HG03025 (cell line): Measurements from ENCODE around the gene RELL2.

Source experiments
- ATAC-seq: cut with Tn5 transposase; IDR thresholded peaks from one replicate; pipeline ENCODE4 v1.9.1; 2021; ENCODE audit warnings: mild to moderate bottlenecking, moderate library complexity; ENCODE audit not compliant: unreplicated experiment, low FRiP score

The RELL2 gene

DNA sequence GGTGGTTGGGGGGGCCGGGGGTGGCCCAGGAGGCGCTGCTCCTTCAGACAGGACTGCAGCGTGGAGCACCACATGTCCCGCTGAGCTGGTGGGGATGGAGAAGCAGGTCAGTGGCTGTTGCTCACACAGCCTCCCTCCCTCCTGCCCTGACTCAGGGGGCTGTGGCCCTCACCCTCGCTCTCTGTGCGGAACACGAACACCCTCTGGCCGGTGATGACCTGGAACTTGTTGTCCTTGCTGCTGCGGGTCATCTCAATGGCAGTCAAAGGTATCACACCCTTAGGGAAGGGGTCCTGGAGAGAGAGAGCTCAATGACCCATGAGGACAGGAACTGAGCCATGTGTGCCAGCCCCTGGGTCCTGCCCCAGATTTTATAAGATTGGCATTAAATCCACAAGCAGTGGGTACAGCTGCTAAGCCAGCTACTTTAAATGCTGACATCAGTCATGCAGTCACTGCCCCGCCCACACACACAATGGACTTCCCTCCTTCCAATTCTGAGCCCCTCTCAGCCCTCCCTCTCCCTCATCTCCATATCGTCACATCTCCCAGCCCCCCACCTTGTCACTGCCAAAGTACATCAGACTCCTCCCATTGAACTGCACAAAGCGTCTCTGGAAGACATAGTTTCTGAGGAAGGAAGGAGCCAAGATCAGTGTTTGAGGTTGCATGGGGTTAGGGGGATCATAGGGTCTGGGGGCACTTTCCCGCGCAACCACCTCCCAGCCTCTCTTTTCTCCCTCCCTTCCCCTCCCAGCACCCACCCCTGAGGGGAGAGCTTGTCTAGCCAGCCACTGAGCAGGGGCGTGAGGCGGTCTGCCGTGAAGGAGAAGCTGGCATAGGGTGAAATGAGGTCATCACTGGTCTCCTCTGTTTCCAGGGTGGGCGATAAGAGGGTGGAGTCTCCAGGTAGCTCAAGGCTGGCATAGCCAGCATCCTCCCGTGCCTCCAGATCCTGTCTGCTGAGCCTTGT, 36.3 kb downstream of the RELL2 start:
- ATAC-seq, result no peak

DNA sequence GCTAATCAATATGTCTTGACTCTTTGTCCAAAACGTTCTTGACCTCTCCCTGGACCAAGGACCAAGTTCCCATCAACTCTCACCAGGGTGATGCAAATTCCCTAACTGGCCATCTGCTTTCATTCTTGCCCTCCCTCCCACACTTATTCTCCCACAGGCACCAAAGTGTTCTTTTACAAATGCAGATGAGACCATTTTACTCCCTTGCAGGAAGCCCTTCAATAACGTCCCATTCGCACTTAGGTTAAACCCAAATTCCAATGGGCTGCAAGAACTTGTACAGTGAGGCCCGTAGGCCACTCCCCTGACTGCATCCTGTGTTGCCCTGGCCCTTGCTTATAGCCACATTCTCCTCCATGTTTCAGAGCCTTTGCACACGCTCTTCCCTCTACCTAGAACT, 38.0 kb downstream of the RELL2 start:
- no peak for ATAC-seq

DNA sequence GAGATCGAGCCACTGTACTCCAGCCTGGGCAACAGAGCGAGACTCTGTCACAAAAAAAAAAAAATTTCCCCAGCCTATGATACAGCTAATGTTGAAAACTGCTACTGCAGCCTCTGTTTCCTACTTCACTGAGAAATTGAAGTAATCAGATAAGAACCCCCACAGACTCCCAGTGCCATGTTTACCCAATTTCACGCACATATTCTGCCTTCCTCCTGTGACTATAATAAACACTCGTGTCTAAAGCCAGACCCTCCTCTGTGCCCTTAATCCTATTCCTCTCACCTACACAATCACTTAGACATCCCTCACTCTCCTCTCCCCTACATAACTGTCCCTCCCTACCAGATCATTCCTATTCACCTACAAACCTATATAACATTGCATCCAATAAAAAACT, 38.9 kb downstream of the RELL2 start:
- no peak for ATAC-seq

DNA sequence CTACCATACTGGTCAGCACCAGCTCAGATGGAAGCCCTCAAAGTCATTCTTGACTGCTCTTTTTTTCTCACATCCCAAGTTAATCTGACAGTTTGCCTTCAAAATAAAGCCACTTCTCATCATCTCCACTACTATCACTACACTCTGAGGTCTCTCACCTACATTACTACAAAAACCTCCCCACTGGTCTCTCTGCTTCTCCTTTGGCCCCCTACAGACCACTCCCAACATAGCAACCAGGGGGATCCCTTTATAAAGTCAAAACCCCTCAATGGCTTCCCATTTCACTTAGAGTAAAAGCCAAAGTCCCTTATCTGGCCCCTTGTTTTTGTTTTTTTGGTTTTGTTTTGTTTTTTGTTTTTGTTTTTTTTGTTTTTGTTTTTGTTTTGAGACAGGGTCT, 40.6 kb downstream of the RELL2 start:
- no peak for ATAC-seq

DNA sequence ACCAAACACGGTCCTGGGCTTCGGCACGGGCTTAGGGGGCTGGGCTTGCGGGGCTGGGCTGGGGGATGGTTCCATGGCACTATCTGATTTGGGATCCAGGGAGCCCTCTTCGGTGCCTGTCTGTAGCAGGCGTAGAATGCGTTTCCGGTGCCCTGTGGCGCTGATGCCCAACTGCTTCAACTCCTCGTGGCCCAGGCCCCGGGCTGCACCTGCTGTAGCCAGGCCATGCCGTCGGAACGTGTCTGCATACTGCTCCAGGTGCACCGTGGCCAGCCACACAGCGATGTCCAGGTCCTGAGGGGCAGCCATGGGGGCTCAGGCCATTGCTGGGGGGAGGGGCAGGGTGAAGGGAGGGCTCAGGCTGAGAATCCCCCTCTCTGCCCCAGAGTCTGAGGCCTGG, 43.4 kb downstream of the RELL2 start:
- no peak for ATAC-seq

DNA sequence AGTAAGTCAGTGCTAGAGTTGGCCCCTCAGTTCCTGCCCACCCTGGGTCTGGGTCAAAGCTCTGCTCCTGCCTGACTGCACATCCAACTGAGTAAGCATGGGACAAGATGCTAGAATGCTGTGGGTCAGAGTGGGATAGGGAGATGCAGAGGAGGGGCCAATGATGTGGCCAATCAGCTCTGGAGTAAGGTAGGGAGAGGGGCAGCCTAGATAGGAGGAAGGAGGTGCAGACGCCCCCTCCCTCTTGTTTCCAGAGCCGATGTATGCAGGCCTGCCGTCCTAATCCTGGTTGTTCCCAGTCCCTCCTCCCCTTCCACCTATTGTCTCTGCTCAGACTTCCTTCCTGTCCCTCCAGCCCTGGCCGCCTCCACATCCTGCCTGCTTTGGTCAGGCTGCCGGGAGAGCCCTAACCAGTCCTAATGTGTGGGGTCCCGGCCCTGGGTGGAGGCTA, 44.0 kb downstream of the RELL2 start:
- no peak for ATAC-seq

DNA sequence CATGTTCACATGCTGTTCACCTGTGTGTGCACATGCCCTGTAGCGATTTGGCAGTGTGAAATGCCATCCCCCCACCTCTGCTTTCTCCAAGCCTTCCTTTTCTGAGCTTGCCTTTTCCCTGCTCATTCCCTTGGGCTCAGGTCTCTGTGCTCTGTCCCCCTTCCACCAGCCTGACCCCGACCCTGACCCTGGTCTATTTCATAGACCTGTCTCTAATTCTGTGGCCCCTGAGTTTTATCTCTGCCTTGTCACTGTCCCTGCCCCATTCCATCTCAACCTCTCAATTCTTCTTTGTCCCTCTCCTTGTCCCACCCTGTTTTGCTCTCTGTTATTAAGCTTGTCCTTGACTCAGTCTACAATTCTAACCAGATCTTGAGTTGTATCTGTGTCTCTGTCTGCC, 44.5 kb downstream of the RELL2 start:
- no peak for ATAC-seq

DNA sequence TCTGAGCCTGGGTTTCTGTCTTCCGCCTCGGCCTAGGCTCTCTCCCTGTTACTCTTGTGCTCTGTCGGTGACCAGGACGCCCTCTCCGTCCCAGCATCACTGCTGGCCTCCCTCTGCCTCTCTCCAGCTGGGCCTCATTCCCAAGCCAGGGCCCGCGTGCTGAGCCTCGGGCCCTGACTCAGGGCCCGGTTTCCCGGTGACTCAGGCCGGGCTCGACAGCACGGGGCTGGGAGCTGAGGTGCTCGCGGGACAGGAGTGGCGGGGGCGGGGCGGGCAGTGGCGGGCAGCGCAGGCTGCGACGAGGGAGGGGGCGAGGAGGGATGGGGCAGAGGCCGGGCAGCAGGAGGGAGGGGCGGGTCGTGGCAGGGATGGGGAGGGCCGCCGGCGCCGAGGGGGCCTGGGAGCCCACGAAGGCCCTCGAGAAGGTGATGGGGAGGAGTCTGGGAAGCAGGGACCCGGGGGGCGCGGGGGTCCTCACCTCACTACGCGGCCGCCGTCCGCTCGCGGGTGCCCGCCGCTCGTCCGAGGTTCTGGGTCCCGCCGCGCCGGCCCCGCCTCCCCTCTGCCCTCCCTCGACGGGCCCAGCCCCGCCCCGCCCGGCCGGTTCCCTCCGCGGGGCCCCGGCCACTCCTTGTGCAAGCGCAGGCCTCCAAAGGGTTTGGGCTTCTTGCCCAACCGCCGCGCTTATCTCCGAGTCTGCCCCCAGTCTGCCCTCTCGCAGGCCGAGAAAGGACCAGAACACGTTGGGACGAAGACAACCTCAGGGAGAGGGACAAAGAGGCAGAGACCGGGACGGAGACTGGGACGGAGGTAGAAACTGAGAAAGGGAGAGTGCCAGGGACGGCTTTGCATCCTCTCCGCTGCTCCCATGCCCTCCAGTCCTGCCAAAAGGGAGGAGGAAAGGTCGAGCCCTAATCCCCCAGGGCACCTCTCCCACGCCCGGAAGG, 45.2 kb downstream of the RELL2 start, which contains the start of gene ARAP3:
Gene ARAP3 (minus strand): TSS at position 536 of the 947 bp plus-strand sequence. CDS start 1,744 bp downstream, outside the sequence.
- no peak for ATAC-seq

DNA sequence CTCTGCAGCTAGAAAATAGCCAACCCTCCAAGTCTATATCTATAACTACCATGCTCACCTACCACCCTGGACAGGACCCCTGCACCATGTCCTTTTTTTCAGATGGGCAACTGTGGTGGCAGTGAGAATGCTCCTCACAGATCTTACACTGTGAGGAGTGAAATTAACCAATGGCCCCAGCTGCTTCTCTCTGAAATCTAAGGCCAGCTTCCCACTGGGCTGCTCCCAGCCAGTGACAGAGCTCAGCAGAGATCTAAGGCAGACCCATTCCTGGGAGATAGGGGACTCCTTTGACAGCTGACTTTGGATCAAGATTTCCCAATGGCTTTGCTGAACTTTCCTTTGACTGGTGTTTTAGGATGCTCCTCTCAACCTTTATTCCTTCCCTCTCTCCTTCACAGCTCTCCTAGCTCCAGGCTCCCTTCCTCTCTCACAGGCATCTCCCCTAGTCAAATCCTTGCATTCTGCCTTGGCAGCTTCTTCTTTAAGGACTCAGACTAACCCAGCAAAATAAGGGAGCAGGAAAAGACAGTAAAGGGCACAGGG, 46.9 kb downstream of the RELL2 start:
- ATAC-seq, result no peak

DNA sequence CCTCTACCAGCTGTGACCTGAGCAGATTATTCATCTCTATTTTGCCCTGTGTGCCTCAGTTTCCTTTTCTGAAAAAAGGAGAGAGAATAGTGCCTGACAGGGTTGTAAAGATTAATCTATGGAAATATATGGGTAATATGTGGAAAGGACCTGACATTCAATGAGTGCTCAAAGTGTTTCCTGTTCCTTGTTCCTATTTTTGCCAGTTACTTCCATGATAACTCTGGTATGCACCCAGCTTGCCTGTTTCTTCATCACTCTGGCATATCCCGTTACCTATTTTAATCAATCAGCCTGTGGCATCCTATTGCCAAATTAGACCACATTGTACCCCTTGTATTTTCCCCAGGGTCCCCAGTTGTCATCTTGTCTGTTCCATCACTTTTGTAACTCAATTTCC, 48.8 kb downstream of the RELL2 start:
- ATAC-seq, result no peak

DNA sequence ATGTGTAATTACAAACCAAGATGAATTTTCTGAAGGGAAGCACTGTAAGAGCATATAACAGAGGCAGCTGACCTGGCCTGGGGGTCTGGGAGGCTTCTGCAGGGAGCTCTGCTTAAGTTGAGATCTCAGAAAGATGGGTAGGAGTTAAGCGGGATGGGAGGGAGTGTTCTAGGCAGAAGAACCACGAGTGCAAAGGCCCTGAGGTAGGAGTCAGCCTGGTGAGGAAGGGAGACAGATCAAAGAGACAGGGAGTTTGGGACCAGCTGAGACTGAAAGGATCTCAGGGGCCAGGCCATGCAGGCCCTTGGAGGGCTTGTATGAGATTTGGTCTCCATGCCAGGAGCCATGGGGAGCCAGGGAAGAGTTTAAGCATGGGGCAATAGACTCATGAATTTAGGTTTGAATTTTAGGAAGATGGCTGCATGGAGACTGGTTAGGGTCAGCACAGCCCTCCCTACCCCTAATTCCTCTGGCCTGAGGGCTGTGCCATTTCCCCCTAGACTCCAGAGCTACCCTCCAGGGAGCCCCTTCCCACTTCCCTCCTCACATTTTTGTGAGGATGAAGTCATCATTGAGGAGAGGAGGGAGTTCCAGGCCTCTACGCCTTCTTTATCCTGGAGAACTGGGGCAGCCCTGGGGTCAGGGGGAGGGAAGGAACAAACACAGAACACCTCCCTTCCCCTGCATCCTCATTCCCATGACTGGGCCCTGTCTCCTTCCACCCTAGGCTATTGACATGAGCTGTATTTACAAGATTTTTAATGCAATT, 50.0 kb downstream of the RELL2 start:
- ATAC-seq, result no peak
